GM12878 (cell line): Measurements from ENCODE around the gene CATSPERD.

Experiments
- CHD2 ChIP-seq: IDR thresholded peaks from 2 replicates; pipeline ENCODE4 v1.6.1; 2011; ENCODE audit warnings: low read depth, low read length, improper control_type of control experiment, borderline replicate concordance
- CTCF ChIP-seq, 3 experiments: IDR thresholded peaks in 2 of 3; conservative IDR thresholded peaks in 1 of 3; 2 replicates each; pipeline ENCODE4 v1.5.1; 2011; ENCODE audit warnings: low read depth in 3 of 3, low read length in 3 of 3, mild to moderate bottlenecking in 3 of 3, control low read depth in 2 of 3, moderate library complexity in 2 of 3, inconsistent platforms in 1 of 3, mixed read lengths in 1 of 3; ENCODE audit not compliant: control insufficient read depth in 2 of 3, insufficient read depth in 1 of 3; ENCODE audit errors: extremely low read depth in 1 of 3
- IRF3 ChIP-seq: fragments of 450-650 bp; IDR thresholded peaks from 2 replicates; pipeline ENCODE4 v1.6.1; 2014; ENCODE audit warnings: mild to moderate bottlenecking
- NFIC ChIP-seq: IDR thresholded peaks from 2 replicates; pipeline ENCODE4 v1.6.1; 2012; ENCODE audit warnings: low read depth, mild to moderate bottlenecking, inconsistent platforms, low read length, moderate library complexity
- PML ChIP-seq: IDR thresholded peaks from 2 replicates; pipeline ENCODE4 v1.6.1; 2012; ENCODE audit warnings: low read length, inconsistent platforms
- POLR2A ChIP-seq: IDR thresholded peaks from 2 replicates; pipeline ENCODE4 v1.6.1; 2011; ENCODE audit warnings: low read depth, mild to moderate bottlenecking, low read length
- SMAD1 ChIP-seq: fragments of 450-650 bp; IDR thresholded peaks from 2 replicates; pipeline ENCODE4 v1.6.1; 2018; ENCODE audit warnings: mild to moderate bottlenecking, low read depth; ENCODE audit not compliant: partially characterized antibody
- SMC3 ChIP-seq: IDR thresholded peaks from 2 replicates; pipeline ENCODE4 v1.6.1; 2011; ENCODE audit warnings: low read length, improper control_type of control experiment, borderline replicate concordance
- SPI1 ChIP-seq: IDR thresholded peaks from 2 replicates; pipeline ENCODE4 v1.6.1; 2011; ENCODE audit warnings: low read depth, mild to moderate bottlenecking, low read length, moderate library complexity, borderline replicate concordance; ENCODE audit not compliant: insufficient read depth
- TAF1 ChIP-seq: IDR thresholded peaks from 2 replicates; pipeline ENCODE4 v1.6.1; 2011; ENCODE audit warnings: mild to moderate bottlenecking, low read depth, low read length, borderline replicate concordance
- TBL1XR1 ChIP-seq: IDR thresholded peaks from 2 replicates; pipeline ENCODE4 v1.6.1; 2012; ENCODE audit warnings: low read depth, low read length, improper control_type of control experiment
- ZBTB11 ChIP-seq: fragments of 450-650 bp; formaldehyde crosslinking; IDR thresholded peaks from 2 replicates; pipeline ENCODE4 v1.5.0; 2022; ENCODE audit warnings: mild to moderate bottlenecking, missing genetic modification characterization
- ZNF274 ChIP-seq: IDR thresholded peaks from one replicate; pipeline ENCODE4 v1.8.0; 2011; ENCODE audit not compliant: insufficient read length, insufficient read depth

- TF ChIP-seq IRF3 (no peak), ZNF274 (no peak), PML (no peak), ZBTB11 (CRISPR knock-in tag) (no peak), POLR2A (no peak), CTCF (IDR thresholded peaks at IDR 0.05 in 2 of 3, conservative IDR thresholded peaks at IDR 0.05 in 1 of 3; ENCODE audit: control insufficient read depth in 2 of 3, extremely low read depth in 1 of 3, insufficient read depth in 1 of 3, low read depth in 3 of 3, low read length in 3 of 3) (no peak), CHD2 (no peak), TAF1 (no peak), NFIC (no peak), SMC3 (no peak), SPI1 (no peak), TBL1XR1 (no peak), SMAD1 (no peak)
Observed at GRCh38 chr19:5793188-5793587, 72.8 kb downstream of the CATSPERD start.
